A549 treated with dexamethasone at 1 μM for 4 hours (cell line): ENCODE measurements around the gene LRRN4. TPM values are rescaled to one million over a fixed set of nuclear protein-coding genes. Genes with fewer than 3 reads are reported as not detected.

Source experiments
- total RNA-seq: library from RNA; stranded (reverse); fragments of 200-300 nt; extraction: Qiagen RNA extraction; gene quantifications from 5 replicates; pipeline ENCODE4 v1.2.3, GENCODE V29; 2022

Gene LRRN4
- 0.02 to 0.07 TPM (median 0.05 TPM) in 4 of 5 replicates, not detected in the other for total RNA-seq

DNA sequence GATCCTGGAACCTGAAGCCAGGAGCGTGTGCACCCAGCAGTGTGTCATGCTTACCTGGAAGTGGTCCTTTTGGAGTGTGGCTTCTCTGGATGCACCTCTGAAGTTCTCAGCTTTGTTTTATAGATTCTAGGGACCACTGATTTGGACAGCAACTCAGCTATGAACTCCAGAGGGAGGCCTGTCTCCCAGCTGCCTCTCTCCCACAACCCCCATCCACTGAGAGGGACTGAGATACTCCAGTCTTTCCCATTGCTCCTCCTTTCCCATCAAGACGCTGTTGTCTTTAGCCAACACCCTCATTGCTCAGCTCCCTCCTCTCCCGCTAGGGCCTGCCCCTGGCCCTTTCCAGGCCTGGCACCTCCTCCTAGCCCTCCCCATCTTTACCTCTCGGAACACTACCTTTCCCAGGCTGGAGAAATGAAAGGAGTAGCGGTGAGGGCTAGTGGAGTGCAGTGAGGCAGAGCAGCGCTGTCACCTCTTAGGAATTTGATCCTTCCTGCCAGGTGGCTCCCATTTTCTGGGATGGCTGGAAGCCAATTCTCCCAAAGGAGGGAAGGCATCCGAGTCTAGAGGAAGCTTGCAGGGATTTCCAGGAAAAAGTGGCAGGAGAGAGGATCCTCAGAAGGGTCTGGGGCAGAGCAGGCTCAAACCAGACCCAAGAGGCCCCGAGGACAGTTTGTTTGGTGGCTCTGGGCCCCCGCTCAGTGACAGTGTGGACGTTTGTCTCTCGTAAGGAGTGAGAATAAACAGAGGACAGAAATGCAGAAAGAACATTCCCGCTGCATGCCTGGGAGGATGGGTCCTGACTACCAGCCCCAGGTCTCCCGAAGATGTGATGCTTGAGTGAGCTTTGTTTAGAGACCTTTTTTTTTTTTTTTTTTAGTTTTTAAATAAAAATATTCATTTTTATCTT lies at the start of gene LRRN4:
TSS of gene LRRN4 (minus strand) at position 285 of the 913 bp plus-strand sequence. CDS start 1,261 bp downstream, outside the sequence.

Other genes starting within 250 kb of the LRRN4 start
- 2.9 to 3.6 TPM (median 3.2 TPM) in 5 replicates for gene CHGB, start 142.6 kb downstream of the LRRN4 start, total RNA-seq
- gene TRMT6, start 103.5 kb downstream of the LRRN4 start, total RNA-seq = 61.5 to 70.5 TPM (median 63.3 TPM) in 5 replicates
- 22.2 to 27.5 TPM (median 25.5 TPM) in 5 replicates for gene MCM8, start 103.4 kb downstream of the LRRN4 start, total RNA-seq
- 45.8 to 69.1 TPM (median 66.4 TPM) in 5 replicates for gene CRLS1, start 47.9 kb downstream of the LRRN4 start, total RNA-seq
- gene FERMT1, start 69.0 kb upstream of the LRRN4 start, total RNA-seq = 13.8 to 16.2 TPM (median 14.4 TPM) in 5 replicates